ENCODE results near the gene RUNX2.

The RUNX2 gene

DNA sequence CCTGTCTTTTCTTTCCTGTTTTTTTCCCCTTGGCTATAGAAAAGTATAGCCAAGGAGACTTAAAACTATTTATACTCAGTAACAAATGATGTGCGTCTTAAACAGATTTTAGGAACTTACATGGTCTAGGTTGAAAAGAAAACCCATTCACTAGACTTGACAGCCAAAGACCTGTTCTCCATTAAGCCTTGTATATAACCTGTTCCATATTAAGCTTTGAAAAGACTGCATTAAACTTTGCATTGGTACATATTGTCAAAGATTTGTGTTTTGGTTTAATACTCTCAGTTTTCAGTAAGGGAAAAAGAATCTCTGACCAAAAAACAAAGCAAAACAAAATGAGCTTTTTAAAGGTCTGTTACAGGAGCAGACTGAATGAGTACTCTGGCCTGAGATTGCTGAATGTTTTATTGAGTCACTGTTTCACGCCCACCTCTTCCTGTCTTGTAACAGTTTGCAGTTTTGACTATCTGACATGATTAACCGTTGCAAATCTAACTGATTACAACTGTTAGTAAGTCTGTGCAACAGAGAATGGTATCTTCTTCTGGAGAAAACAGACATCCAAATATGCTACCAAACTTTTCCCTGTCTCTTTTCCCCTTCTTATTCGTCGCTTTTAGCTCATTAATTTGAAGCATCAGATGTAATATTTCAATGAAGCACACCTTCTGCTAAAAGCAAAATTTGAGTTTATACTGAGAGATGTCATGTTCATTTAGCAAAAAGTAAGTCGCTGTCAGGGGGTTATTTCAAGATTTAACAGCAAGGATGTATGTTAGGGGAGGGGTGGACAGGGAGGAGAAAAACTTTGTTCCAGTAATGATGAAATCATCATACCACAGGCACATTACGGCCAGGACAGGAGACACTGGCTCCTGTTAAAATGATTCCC is 108.7 kb downstream of the RUNX2 start:
- no peak for DNase-seq

DNA sequence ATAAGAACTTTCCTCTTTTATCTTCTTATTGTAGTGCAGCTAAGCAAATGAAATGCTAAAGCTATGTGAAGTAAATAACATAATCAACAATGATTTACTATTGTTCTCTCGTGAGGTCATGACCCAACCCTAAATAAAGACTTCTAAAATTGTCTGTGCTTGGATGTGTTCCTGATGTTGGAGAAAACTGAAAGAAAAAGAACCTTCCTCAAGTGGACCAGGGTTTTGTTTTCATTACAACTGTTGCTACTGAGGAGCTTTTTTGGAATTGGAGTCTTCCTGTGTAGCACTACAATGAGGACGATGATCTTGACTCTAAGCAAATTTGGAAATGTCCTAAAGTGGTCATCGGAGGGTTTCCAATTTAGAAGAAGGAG is 109.3 kb downstream of the RUNX2 start:
- DNase-seq = no peak

DNA sequence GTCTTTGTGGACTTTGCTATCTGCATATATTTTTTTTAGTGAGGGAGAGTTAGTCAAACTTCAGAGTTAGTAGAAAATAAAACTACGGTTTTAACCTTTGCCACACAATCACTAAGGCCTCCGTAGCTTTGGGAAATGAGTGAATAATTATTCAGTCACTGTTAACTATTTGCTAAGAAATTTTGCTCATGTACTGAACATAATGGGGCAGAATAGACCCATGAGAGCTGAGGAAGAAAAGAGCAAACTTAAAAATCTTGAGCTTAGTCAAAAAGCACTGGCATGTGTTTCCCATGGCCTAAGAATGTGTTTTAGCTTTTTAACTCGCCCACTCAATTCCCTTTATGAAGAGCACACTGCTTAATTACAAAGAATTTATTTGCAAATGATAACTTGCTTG is 110.0 kb downstream of the RUNX2 start:
- DNase-seq = no peak

DNA sequence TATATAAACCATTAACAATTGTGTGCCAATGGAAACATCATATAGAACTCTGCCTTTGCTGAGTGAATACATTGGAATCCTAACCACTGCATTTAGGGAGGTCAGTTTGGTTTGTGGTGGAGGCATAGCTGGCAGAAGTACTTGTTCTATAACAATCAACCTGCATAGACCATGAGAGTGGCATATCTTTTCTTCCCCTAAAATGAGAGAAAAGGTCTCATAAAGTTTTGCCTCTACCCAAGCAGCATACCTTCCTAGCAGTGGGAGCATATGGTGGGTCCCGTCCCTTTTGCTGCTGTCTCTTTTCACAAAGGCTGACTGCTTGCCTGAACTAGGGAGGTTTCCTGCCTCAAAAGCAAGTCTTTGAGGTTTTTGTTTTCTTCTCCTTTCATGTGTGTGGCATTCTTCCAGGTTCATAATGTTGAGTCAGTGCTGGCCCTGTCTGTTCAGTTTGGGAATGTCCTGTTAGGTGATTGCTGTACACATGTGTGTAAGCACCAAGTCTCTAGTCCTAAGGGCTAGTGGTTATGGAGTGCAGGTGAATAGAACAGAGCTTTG is 110.8 kb downstream of the RUNX2 start:
- DNase-seq = peak; percentile 14

DNA sequence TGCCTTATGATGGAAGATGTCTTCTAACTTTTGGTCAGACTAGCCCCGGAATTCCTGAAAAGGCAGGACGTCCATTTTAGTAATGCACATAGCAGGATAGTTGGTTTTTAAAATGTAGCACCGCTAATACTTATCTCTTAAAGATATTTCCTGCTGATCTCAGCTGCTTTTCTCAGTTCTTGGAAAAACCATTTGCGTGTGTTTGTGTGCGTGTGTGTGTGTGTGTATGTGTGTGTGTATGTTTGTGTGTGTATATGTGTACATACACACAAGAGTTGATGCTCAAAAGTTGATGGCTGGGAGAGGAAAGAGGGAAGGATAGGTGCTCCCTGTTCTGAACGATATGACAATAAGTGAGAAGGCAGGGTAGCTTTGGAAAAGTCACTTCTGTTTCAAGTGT is 111.3 kb downstream of the RUNX2 start:
- no peak for DNase-seq

DNA sequence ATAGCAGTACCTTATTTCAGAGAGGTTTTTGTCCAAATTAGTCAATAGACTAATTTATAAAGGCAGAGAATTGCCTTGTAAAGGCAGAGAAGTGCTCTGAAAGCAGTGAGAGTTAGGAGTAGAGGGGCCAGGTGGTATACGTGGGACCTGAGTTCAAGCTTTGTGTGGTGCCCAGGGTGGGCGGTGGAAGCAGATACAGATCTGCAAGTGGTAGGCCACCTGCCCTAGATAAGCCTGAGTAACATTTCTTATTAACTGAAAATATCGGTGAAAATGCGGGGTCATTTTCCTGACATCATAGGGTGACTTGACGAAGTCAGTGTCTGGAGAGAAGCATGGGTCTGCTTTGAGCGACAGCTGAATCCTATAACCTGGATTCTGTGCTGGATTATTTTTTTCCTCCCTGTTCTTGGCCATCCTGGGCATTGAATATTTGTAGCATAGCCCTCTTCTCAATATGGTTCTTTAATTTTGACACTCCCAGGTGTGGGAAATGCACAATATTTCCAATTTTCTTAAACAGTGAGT is 111.8 kb downstream of the RUNX2 start:
- DNase-seq = no peak

DNA sequence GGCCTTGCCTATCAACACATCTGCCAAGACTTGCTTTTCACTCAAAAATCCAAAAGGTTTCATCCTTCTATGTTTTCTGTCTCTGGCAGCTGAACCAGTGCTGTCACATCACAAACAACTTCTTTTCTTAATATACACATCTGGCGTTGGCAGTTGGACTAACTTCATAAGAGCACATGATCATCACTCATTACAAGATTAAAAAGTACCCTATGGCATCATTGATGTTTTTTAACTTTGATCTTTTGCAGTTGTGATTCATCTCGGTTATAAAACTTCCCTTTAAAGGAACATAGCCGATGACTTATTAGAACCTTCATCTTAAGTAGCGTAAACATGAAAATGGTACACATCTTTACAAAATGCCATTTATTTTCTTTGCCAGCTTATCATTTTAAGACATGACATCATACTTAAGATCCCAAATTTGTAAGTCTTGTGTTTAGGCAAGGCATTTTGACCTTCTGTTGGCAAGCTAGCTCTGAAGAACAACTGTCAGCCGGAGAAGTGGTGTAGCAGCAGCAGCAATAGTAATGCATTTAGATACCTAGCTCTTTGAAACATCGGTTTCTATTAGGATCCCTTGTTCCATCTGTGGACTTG is 113.8 kb downstream of the RUNX2 start:
- DNase-seq = no peak

DNA sequence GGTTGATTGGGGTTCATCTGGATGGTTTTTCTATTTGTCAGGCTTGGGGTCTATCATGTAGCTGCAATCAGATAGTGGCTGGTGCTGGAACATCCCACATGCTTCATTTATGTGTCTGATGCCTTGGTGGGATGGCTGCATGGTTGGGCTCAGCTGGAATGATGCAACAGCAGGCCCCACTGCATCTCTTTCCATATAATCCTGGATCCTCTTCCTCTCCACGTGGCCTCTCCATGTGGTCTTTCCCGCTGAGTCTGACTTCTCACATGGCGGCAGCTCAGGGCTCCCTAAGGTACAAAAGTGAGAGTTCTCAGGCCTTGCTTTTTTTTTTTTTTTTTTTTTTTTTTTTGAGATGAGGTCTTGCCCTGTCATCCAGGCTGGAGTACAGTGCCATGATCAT is 114.6 kb downstream of the RUNX2 start:
- DNase-seq = no peak

DNA sequence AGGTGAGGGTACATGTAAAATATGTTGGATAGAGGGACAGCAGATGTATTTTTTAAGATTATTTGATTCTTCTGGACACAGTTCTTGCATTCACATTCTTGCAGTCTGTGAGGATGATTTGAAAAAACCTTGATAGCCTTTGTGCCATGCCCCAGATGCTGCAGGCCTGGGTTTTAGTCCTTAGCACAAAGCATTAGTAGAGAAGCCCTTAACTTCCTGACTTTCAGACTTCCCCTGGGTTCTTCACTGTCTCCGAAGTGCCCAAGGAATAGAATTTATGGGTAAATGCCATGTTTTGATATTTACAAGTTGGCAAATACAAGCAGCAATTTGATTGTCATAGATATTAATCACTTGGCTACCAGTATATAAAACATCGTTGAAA is 117.2 kb downstream of the RUNX2 start:
- peak; percentile 18 for DNase-seq

DNA sequence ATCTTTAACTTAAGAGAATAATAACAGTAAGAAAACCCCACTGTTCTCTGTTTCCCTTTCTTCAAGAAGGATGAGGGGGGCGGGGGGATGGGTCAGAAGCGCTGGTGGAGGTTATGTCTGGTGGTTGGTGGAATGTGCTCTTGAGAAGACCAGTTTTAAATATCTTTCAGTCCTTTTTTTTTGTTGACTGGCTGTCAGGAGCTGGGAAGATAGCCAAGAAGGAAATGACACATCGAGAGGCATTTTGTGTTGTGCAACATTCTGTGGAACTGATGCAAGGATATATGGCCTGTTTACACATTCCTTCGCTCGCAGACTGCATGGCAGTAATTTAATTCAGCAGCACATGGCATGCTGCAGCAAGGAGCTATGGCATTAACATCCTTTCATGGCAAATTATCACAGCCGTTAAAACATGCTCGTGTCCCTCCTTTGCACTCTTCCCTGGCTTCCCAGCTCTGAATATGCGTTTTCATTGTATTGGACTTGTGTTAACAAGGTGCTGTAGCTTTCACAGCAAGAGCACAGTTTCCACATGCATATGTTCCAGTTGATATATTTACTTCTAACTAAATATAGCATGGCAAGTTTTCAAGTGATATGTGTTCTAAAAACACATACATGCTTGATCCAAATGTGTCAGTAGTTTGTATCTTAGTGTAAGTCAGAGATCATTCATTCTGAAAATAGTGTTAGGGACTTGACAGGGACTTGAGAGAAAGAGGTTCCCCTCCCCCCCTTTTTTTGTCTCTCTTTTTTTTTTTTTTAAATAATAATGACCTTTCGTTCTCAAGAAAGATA is 117.8 kb downstream of the RUNX2 start:
- DNase-seq = peak; percentile 90

DNA sequence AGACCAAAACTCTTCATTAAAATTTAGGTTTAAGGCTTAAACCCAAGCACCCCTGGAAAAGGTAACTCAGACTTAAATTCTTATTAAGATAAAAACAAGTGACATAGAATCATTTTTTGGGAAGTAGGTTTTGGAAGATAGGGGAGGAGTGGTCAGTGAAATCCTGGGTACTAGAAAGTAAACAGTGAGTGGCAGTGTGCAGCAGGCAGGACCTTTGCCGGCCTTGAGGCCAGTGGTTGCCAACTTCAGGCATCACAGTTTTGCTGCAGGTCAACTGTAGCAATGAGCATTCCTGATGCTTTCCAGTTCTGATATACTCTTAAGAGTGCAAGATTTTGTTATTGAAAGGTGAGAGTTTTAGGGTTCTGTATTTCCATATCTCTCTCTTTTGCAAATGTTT is 118.9 kb downstream of the RUNX2 start:
- DNase-seq = no peak

DNA sequence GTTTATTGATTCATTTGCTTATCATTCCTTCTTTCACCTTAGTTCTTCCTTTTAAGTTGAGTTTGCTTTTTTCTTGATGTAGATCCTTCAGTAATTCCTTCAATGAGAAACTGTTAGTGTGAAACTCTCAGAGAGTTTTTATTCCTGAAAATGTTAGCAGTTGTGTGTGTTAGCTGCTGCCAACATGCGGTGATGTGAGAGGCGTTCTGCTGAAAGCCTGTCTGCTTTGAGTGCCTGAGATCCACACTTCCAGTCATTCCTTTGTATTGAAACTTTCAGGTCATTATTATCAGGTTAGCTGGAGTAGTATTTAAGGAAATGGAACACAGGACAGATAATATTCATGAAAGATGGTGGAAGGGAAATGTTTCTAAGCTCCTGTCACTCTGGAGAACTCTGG is 119.6 kb downstream of the RUNX2 start:
- DNase-seq = no peak

DNA sequence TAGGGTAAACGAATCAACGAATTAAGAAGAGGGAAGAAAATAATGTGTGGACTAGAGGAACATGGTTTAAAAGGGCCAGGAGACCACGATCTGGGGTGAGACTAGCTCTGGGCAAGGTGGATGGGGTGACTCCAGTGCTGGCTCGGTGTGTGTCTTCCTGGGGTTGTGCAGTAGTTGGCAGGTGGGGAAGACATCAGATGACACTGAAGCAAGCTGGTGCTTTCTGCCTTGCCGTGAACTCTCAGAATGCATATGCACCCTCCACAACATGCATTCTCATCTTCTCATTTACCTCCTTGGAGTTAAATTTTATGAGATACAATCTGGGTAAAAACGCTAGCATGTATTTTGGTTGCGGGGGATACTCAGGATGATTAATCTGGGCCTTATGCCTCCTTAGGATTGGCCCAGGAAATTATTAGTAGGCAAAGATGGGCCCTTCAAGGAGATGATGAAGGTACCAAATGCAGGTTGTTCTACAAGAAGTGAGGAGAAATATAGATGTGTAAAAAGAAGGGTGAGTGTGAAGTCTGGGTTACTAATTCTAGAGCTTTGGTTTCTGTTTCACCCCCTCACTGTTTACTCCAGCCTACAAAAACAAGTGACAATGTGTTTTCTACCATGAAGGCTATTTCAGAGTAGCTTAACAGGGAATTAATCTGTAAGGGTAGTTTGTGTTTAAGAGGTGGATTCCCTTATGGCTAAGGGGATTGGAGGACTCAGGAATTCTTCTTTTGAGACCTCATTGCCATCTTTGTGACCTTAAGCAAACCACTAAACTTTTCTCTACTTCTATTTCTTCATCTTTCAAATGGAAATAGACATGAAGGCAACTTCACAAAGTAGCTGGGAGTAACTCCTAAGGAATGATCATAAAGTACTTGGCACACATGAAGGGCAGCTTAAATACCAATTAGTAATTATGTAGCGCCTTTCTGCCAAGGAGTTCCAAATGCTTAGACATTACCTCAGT is 120.6 kb downstream of the RUNX2 start:
- DNase-seq = no peak

DNA sequence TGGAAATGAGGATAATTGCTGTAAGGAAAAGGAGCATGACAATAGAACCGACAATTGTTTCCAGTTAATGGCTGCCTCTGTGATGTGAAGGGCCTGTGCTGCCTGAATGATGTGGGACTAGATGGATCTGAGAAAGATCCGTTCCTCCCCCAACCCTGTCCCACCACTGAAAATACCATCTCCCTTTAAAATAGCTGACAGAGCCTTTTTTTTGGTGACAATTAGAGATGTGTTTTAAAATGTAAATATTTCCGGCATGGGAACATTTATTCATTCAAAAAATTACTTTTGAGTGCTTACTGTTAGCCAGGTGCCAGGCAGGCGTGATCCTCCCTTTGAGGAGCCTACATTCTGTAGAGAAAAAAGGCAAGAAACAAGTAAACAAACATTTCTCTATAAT is 122.0 kb downstream of the RUNX2 start:
- no peak for DNase-seq

DNA sequence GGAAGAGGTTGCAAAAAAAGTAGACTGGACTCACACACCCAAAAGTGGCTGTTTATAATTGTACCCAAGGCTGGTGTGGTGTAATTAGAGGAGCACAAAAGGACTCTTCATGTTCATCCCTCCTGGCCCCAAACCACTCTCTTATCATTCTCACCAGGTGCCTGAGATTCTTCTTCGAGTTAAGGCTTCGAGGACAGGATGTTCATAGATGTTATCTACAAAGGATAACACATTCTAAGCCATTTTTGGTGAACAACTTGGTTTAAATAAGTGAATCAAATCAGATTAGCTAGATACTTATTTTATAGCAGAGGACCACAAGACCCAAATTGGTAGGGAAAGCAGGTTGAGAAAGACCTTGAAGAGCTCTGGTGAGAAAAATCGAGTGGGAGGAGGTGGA is 122.7 kb downstream of the RUNX2 start:
- DNase-seq = no peak

DNA sequence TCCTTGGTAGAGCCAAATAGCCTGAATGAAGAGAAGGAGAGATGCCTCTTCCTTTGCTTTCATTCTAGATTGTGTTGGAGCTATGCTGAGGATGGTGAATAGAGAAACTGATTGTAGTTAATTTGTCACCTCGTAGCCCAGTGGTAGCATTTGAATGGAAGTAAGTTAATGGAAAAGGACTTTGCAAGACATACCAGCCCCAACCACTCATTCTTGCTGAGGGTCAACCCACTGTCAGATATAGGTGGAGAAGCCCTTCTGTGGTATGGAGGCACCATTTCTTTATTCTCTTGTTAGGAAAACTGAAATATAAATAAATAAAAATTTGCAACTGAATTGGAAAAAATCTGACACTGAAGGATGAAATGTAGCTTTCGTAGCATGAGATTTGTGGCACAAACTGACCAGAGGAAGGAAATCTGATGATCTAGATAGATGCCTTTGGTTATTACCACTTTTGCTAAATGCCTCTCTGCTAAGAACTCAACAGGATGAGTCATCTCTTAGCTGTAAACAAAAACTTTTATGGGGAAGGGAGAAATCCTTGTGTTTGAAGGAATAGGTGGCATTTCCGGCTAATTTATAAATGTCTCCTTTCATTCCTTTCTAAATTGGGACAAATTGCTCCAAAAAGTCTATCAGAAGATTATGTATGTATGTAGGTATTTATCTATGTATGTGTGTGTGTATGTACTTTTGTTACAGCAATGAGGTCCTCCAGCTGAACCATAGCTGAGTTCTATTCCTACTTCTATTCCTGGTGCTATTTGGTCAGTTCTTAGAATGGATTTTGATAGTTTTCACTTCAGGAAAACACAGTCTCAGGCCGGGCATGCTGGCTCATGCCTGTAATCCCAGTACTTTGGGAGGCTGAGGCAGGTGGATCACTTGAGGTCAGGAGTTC is 126.1 kb downstream of the RUNX2 start:
- DNase-seq = no peak

DNA sequence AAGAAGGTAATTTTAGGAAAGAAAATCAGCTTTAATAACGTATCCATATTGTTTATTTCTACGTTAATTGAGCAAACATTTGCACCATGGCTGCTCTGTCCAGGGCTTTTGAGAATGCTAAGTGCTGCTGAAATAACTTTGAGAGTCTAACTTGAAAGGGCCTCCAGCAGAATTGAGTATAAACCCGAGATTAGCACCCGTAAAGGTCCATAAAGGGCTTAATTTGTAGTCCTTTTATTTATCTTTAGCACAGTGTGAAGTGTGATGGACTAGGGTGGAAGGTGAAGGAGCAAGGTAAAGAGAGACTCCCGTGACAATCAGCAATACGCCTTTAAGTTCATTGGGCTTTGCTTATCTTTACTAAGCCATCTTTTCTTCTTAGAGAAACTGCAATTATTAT is 127.3 kb downstream of the RUNX2 start:
- no peak for DNase-seq

DNA sequence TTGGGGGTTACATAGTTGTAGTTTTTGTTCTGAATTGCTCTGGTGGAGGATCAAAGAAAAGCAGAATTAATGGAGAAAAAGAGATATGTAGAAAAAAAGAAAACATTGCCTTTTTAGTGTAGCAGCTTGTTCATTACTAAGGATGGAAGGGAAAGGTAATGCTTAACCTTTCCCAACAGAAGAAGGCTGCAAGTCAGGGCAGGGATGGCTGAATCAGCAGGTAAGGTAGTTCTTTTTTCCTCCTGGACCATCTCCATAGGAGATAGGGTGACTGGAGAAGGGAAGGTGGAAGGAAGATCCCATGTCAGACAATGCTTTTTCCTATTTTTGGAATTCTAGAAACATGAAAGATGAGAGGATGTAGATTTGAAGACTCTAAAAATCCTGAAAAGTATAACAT is 129.0 kb downstream of the RUNX2 start:
- no peak for DNase-seq

DNA sequence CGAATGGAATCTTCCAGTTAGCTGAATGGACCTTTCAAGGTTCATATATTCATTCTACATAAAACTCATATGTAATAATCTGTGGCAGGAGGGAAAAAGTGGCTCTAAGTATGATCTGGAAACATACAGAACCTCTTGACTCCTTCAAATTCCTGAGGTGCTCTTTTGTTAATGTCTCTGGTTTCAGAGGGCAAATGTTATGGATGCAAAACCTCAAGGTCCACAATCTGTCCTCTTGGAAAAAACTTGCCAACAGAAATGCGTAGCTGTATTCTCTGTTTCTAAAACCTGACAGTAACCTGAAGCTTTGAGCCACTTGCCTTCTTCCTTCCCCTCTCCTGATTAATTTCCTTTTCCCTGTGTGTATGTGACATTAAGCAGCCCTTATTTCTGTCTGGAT is 130.5 kb downstream of the RUNX2 start:
- no peak for DNase-seq

DNA sequence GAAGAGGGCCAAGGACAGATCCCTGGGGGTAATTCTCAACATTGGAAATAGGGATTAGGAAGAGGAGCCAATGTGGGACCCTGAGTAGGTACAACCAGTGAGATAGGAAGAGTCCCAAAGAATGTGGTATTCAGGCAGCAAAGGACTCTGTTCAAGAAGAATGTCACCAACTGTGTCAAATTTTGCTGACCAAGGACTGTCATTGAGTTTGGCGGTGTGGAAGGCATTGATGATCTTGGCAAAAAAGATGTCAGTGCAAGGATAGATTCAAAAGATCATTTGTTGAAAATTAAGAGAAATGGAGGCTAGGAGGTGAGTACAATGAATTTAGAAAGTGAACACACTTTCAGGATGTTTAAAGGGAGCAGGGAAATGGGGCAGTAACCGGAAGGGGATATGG is 132.0 kb downstream of the RUNX2 start:
- DNase-seq = no peak

DNA sequence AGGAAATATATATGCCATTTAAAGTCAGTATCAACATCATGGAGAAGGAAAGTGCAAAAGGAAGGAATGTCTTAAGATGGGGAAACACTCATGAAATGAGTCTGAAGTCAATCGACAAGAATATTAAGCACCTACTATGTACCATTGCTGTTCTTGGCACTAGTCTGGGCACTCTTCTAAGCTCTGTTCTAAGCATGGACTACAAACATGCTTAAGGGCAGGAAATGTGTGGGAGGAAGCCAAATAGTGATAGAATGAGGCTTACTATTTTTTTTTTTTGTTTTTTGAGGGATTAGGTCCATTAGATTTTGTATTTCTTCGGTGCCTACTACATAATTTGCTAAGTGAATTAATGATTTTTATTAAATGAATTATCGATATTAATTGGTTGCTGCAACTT is 133.4 kb downstream of the RUNX2 start:
- no peak for DNase-seq
